ACHN (cell line): ENCODE data around the gene C11orf42.

ENCODE experiments used
- DNase-seq: peaks from one replicate; pipeline ENCODE4 v3.0.0-alpha.2; 2015
- in situ Hi-C: cut with HindIII; loops from 2 replicates; pipeline ENCODE4 v1.10.0; 2017; ENCODE audit warnings: low sequenced_read_pairs, low pct_ligation_motif_present, low pct_unique_long_range_greater_than_20kb

Gene C11orf42, protein sequence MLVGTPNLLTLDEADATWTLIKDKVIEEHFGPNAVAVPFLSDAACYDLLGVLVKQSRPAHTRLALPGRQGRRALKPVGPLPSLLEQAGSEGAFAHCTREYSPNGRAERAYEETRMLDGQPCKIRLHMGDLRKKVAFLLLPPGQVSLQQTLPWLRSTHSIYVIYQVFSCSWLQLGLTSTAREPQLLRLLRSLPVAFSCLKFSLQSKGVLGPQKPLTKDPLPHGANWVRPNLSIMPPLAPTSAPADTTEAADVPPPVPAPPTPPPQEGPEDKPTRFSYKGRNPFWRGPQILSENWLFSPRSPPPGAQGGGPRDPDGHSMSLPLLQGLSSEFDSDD

DNA sequence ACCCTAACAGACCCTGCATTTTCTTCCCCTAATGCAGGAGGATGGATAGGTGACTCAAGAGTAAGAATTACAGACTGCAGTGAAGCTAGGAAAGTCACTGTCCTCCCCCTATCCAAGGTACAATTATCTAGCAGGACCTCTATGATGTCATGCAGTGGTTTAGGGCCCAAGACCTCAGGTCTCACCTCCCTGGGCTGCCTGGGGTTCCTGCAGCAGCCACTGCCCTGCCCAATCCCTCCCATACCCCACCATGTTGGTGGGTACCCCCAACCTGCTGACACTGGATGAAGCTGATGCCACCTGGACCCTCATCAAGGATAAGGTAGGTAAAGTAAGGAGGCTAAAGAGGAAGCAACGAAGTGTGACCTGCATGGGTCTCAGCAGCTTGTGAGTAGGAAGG, at the start of gene C11orf42:
C11orf42 (plus strand) TSS at position 192 of the 400 bp plus-strand sequence; CDS start at position 251, 59 bp downstream.
- in situ Hi-C loops: no loop called here
- DNase-seq: no peak

DNA sequence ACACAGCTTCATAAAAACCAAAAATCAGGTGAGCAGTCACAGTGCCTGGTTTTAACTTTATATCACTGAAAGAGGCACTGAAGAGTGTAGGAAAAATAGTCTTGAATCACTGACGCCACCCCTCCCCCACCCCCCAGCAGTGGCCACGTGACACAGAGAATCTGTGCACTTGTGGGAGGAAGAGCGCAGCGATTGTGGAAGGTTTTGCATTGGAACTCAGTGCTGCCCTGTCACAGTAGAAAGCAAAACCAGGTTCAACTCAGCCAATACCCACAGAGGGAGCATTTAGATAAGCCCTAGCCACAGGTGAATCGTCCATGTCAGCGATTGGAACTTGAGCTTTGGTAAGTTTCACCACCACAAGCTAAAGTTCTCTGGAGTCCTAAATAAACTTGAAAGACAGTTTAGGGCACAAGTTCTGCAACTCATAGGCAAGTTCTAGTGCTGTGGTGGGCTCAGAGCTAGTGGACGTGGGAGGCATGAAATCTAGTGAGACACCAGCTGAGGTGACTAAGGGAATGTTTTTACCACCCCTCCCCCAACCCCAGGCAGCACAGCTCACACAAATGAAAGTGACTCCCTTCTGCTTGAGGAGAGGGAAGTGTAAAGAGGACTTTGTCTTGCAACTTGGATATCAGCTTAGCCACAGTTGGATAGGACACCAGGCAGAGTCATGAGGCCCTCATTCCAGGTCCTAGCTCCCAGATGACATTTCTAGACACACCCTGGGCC, 48.6 kb upstream of the C11orf42 start:
- DNase-seq: no peak
- in situ Hi-C loops: no loop called here

DNA sequence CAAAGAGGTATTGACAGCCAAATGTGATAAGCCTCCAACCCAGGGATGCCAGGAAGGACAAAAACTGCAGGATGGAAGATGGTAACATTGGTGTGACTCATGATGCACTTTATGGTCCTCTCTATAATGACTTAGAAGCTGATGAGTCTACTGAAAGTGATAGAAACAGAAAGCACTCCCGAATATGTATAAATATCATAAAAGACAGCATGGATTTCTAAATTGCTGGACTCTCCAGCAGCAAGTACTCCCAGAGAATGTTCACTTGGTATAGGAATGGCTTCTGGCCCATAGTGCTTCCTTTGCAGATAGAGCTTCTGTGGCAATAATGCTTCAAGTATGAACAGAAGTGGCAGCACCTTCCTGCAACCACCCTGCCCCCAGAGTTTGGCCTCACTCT, 35.1 kb upstream of the C11orf42 start, which contains the start of gene OR52B2:
OR52B2 (minus strand) TSS at position 101 of the 400 bp plus-strand sequence; CDS start at position 101, 0 bp downstream.
- DNase-seq: no peak
- in situ Hi-C loops: no loop called here

DNA sequence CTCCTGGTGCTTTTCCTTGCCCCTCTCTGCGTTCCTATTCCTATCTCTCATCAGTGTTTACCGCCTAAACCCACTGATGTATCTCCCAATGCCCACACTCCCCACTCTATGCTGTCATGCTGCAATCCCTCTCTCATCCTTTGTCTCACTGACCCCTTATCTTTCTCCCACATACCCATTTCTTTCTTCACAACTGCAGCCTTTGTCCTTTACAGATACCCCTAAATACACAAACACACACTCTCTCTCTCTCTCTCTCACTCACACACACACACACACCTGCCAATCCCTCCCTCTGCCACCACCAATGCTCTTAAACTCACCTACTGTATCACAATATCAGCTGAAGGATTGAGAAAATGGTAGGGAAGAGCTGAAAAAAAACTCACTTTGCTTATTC, 29.9 kb upstream of the C11orf42 start:
- in situ Hi-C loops: no loop called here
- no peak for DNase-seq

DNA sequence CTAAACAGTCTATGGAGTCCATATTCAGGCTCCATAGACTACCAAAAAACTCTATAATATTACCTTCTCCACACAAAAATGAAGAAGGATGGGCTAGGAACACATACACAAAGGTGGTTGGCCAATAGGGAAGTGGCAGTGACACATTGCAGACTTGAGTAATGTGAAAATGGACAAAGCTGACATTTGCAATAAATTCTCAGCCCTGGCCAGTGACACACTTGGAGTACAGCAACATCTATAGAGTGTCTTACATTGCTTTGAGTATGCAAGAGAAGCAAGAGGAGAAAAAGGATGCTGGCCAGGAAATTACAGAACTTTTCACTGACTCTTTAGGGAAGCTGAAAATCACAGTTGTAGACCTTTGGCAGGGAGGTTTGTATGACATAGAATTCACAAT, 13.6 kb upstream of the C11orf42 start:
- no peak for DNase-seq
- in situ Hi-C loops: no loop called here

DNA sequence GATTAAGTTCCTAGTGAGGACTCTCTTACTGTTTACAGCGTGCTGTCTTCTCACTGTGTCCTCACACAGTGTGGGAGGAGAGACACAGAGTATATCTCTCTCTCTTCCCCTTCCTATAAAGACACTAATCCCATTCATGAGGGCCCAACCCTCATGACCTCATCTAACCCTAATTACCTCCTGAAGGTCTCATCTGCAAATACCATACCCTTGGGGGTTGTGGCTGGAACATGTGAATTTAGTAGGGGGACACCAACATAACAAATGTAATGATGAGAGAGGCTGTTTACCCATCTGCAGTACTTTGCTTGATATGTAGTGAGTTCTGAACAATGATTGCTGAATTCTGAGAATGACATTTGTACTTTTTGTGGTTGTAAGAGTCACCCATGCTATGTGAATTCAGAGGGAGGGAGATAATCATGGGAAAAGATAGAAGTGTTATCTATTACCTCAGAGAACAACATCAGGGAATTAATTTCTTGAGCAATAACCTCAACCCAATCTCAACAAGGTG, 11.2 kb upstream of the C11orf42 start:
- in situ Hi-C loops: no loop called here
- DNase-seq: no peak

DNA sequence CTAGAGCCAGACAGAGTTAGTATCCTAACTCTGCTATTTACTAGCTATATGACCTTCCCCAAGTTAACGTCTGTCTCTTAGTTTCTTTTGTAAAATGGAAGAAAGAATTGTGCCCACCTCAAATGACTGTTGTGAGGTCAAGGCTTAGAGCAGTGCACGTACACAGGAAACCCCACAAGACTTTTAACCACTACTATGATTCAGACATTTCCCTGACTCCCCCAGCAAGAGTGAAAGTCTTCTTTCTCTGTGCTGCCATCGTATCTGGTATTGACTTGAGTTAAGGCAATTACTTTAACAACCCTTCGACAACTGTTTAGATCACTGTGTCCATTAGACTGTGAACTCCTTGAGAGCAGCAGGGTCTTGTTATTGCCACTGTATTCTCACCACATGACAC, 9.0 kb upstream of the C11orf42 start:
- DNase-seq: no peak
- in situ Hi-C loops: no loop called here

DNA sequence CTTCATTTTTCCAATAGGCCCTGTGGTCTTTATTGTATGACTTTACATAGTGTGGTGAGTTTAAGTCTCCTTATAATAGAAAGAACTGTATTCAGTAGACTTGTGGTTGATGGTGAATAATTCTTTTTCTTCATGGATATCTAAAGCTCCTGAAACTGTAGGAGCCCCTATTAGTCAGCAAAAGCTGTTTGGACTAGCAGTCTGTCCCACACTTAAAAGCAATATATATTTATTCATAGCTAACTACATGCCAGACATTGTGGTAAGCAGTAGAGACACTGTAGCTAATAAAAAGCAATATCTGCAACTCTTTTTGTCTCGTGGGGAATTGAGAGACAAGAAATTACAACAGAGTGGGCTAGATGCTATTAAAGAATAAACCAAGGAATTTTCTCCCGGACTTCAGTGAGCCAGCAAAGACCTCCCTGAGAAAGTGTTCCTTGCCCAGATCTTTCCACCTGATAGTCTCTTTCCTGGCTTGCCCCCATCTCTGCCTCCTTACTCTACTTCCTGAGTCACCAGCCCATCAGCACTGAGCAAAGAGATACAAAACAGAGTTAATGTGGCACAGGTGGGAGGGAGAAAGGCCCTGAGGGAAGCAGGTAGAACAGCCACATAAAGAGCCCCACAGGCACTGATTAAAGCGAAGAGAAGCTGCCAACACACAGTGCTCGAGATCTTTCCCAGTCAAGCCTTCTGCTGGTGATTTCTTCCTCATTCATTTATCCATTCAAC, 7.7 kb upstream of the C11orf42 start:
- in situ Hi-C loops: no loop called here
- DNase-seq: no peak

DNA sequence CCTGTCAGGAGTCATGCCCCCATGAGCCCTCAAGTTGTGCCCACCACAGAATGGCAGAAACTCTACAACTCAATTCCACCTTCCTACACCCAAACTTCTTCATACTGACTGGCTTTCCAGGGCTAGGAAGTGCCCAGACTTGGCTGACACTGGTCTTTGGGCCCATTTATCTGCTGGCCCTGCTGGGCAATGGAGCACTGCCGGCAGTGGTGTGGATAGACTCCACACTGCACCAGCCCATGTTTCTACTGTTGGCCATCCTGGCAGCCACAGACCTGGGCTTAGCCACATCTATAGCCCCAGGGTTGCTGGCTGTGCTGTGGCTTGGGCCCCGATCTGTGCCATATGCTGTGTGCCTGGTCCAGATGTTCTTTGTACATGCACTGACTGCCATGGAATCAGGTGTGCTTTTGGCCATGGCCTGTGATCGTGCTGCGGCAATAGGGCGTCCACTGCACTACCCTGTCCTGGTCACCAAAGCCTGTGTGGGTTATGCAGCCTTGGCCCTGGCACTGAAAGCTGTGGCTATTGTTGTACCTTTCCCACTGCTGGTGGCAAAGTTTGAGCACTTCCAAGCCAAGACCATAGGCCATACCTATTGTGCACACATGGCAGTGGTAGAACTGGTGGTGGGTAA, 6.1 kb upstream of the C11orf42 start, which contains the start of gene OR52W1:
OR52W1 (plus strand) TSS at position 51 of the 637 bp plus-strand sequence; CDS start at position 51, 0 bp downstream.
- DNase-seq: no peak

DNA sequence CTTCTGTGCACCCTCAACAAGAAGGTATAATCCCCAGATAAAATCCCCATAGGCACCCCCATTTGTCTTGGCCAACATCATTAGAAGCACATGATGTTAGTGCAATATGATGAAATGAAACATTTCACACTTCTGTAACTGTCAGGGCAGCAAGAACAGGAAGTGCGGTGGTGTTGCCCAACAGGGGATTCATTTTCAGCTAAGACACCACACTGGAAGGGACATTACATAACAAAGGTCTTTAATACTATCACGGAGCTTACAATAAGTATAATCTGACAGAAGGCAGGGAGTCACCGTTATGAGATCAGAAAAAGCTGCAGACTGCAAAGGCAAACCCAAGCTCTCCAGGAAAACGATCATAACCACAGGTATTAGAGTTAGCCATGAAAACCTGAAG, 4.4 kb upstream of the C11orf42 start:
- no peak for DNase-seq
- in situ Hi-C loops: no loop called here

More for the DNA sequence above, 6.1 kb upstream of the C11orf42 start, which contains the start of gene OR52W1:
- in situ Hi-C loops: no loop called here

DNA sequence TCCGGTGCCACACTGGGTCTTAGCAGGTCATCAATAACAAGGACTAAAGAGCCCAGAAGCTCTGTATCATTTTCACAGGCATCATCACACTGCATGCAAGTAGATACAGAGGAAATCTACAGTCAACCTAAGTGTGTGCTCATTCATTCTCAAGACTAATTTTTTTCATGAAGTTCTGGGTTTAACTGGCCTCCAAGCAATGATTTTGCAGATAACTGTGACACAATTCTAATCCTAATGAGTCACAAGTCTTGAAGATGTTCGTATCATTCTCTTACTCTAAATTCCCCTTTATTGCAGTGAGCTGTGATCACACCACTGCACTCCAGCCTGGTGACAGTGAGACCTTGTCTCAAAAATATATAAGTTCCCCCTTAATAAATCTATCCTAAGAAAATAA, 3.9 kb upstream of the C11orf42 start:
- no peak for DNase-seq
- in situ Hi-C loops: no loop called here

DNA sequence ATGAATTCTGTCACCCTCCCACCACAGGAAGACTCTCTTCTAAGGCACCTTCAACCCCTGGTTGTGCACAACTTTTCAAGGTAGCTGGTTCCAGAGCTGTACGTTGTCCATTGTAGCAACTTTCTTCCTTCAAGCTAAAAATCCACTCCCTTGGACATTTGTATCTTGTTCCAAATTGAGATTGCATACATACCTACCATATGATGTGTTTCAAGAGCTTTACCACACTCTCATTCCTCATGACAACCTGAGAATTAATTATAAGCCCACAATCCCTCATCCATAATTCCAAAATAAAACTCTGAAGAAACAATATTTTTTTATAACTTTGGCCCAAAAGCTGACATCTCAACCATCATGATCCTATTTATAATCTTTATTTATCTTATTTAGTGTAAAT, 3.3 kb upstream of the C11orf42 start:
- in situ Hi-C loops: no loop called here
- DNase-seq: no peak

DNA sequence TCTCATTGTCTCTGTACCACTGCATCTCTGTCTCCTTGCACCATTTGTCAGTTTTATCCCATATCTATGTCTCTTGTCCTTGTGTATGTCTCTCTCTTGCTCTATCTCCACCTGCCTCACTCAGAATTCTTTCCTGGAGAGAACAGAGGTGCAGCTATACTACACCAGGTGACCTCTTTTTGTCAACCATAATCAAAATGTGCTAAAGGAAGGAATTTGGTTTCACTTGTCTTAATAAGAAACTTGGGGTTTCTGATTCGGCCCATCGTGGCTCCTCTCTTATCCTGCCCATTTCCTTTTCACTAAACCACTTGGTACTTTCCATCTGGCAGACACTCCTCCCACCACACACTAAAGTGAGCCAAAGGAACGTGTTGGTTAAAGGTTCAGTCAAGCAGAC, 2.0 kb upstream of the C11orf42 start:
- in situ Hi-C loops: no loop called here
- DNase-seq: no peak

DNA sequence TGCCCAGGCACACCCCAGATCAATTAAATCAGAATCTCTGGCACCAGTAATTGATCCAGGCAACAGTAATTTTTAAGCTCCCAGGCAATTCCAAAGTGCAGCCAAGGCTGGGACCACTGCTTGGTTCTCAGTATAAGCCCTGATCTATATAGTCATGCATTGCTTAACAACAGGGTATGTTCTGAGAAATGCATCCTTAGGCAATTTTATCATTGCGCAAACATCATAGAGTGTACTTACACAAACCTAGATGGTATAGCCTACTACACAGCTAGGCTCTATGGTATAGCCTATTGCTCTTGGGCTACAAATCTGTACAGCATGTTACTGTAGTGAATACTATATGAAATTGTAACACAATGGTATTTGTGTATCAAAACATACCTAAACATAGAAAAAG, 651 bp upstream of the C11orf42 start:
- DNase-seq: no peak
- in situ Hi-C loops: no loop called here

DNA sequence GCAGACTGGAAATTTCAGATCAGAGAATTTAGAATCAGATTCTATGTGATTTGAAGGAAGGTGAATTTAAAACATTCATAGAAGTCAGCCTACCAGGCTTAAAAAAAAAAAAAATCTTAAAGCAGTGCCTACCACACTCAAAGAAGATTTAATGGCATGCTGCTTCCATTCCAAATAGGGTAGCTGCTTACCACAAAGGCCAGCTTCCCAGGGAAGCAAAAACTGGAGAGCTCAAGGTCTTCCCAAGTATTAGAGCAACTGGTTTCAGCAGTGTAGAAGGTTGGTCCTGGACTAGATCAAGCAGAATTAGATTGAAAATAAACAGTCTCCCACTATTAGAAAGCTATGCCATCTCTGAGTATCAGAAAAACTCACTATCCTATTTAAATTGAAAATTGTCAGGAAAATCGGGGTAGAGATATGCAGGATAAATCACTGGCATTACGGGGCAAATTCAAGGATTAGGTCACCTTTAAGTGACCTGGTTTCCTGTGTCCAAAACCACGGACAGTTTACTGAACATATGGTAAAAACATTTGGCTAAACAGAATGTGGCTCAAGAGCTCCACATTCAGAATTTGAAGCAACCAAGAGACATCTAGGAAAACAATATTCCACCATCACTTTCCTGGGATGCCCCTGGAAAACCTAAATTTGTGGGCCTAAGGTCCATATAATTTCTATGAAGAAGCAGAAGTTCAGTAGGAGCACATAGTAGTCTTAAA, 1.3 kb downstream of the C11orf42 start:
- in situ Hi-C loops: no loop called here
- no peak for DNase-seq

DNA sequence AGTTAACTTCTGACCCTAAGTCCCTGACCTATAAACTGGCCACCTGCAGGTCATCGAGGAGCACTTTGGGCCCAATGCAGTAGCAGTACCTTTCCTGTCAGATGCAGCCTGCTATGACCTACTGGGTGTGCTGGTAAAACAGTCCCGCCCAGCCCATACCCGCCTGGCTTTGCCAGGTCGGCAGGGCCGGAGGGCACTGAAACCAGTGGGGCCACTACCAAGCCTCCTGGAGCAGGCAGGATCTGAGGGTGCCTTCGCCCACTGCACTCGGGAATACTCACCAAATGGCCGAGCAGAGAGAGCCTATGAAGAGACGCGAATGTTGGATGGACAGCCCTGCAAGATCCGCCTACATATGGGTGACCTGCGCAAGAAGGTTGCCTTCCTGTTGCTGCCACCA, 4.4 kb downstream of the C11orf42 start:
- DNase-seq: no peak
- in situ Hi-C loops: no loop called here

DNA sequence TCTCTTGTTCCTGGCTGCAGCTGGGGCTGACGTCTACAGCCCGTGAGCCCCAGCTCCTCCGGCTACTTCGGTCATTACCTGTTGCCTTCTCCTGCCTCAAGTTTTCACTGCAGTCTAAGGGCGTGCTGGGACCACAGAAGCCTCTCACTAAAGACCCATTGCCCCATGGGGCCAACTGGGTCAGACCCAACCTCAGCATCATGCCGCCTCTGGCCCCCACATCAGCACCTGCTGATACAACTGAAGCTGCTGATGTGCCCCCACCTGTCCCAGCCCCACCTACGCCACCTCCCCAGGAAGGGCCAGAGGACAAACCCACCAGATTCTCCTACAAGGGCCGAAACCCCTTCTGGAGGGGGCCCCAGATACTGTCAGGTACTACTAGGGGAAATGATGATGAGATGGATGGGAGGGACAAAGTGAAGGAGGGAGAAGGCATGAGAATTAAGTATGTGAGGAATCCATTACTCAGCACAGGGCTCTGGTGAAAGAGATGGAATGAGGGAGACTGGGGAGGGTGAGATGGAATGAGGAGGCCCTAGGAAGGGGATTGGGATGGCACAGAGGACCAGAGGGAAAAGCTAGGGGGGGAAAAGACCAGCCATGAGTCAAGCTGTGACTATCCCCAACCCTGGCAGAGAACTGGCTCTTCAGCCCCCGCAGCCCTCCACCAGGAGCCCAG, 5.1 kb downstream of the C11orf42 start:
- no peak for DNase-seq
- in situ Hi-C loops: no loop called here
